ENCODE results near the gene GREM2. TPM values are rescaled to one million over a fixed set of nuclear protein-coding genes. Genes with fewer than 3 reads are reported as not detected.

Gene GREM2
- total RNA-seq, 1 experiment from 2014 or later, result not detected

GRCh38 chr1:240598216-240599001, 13.5 kb downstream of the GREM2 start:
- no peak overlapping the region for H3K4me2 ChIP-seq (ENCODE audit: insufficient read depth, insufficient read length, low read length)
- no peak for TF ChIP-seq CTCF (conservative IDR thresholded peaks at IDR 0.05)
- Mint-ChIP-seq H3K27ac (no peak overlapping the region; a peak in 1 of 7 replicates), H3K36me3 (ENCODE audit: insufficient read depth in 1 of 3, low read depth in 3 of 3) (no peaks in the 10 kb centered on the region), H3K27me3 (ENCODE audit: low read depth) (no peaks in the 10 kb centered on the region), H3K9me3 (no peaks in the 10 kb centered on the region), H3K4me3 (no peak overlapping the region), H3K4me1 (peaks cover 0 to 4% of the 10 kb centered on the region in 2 experiments; a peak in 2 of 4 replicates)
- H3K23ac ChIP-seq (ENCODE audit: insufficient read length, low read depth, low read length), result no peak overlapping the region
- no peaks in the 10 kb centered on the region for H3K23me2 ChIP-seq (ENCODE audit: insufficient read length, low read depth, low read length, poor library complexity, severe bottlenecking)
- H3K56ac ChIP-seq (ENCODE audit: insufficient read length, low read depth, low read length), result no peak overlapping the region
- no peak overlapping the region for H3K18ac ChIP-seq (ENCODE audit: insufficient read length, low read depth, low read length)
- H3K27ac ChIP-seq (ENCODE audit: insufficient read length, low read depth, low read length), result no peak overlapping the region
- no peak overlapping the region for H4K5ac ChIP-seq (ENCODE audit: insufficient read length, low read depth, low read length)
- no peak overlapping the region for H3K14ac ChIP-seq (ENCODE audit: insufficient read depth, low read length)
- no peak overlapping the region for H4K91ac ChIP-seq (ENCODE audit: insufficient read length, low read depth, low read length)
- no peak overlapping the region for H2BK120ac ChIP-seq (ENCODE audit: low read depth, low read length, poor library complexity, severe bottlenecking)
- H3T11ph ChIP-seq (ENCODE audit: low read length), result no peak overlapping the region
- no CpG with 5 or more reads among the region's 3 CpGs for WGBS (ENCODE audit: extremely low coverage, insufficient read length, low lambda C conversion rate)
- H3K9me3 ChIP-seq (ENCODE audit: control insufficient read depth, low read depth, low read length), result no peaks in the 10 kb centered on the region
- no peak overlapping the region for H2BK5ac ChIP-seq (ENCODE audit: insufficient read length, low read length)
- H4K20me1 ChIP-seq (ENCODE audit: control insufficient read depth, insufficient read depth, insufficient read length), result no peaks in the 10 kb centered on the region
- H2BK15ac ChIP-seq (ENCODE audit: low read depth, low read length), result no peak overlapping the region
- no peaks in the 10 kb centered on the region for H3K4me1 ChIP-seq (ENCODE audit: insufficient read depth, low read length)
- no peak overlapping the region for H3K4ac ChIP-seq (ENCODE audit: low read depth, low read length)
- H4K8ac ChIP-seq (replicated peaks; ENCODE audit: insufficient read length, low read depth, low read length), result no peak overlapping the region
- H2BK20ac ChIP-seq (ENCODE audit: low read depth, low read length, poor library complexity, severe bottlenecking), result no peak overlapping the region
- no peaks in the 10 kb centered on the region for H3K27me3 ChIP-seq (ENCODE audit: insufficient read depth, low read length)
- H2BK12ac ChIP-seq (ENCODE audit: insufficient read length, low read depth, low read length), result no peak overlapping the region
- no peaks in the 10 kb centered on the region for H3K79me1 ChIP-seq (ENCODE audit: insufficient read depth, low read depth, low read length, poor library complexity, severe bottlenecking)
- H2AFZ ChIP-seq (ENCODE audit: low read length), result no peak overlapping the region
- no peak for DNase-seq
- no peaks in the 10 kb centered on the region for H3K79me2 ChIP-seq (ENCODE audit: insufficient read depth, low read length)
- H3K9ac ChIP-seq (ENCODE audit: extremely low read depth, insufficient read length, low read length), result no peak overlapping the region
- H2AK5ac ChIP-seq (ENCODE audit: insufficient read length, low read length), result no peak overlapping the region
